Measurements from ENCODE around the gene FSTL1.
A peak's percentile ranks its signal among the peaks of the same experiment; 100 is the strongest.

FSTL1 gene

DNA sequence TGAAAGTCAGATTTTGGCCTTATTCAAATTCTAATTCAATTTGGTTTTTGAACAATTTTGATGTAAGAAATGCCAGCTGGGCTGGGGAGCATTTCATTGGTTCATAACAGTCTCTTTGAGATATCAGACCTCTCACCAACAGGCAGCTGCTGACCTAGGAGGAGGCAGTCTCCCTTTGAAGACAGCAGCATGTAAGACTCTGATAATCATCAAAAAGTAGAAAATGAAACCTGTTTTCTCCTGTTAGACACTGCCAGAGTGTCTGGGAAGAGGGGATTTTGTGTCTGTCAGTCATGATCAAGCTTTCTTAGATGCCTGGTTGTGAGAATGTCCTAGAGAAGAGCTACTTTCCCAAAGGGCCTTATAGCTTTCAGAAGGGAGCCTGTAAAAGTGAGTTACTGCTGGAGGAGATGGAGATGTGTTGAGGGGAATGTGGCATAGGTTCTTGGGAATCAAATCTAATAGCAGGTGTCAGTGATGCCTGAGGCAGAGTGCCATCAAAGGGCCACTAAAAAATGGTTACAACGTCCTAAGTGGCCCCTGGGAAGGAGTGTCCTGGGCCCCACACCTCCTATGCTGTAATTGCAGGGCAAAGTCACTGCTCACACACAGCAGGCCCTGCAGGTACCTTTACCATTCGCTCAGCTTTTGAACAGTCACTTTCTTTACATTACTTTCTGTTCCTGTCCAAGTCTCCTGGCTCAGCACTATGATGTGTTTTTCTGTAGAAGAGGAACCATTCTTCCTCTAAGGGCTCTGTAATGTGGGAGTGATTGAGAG lies 43.1 kb downstream of the FSTL1 start:
- DNase-seq (ENCODE audit: low read depth), result no peak
- TF ChIP-seq, protein P1, sequence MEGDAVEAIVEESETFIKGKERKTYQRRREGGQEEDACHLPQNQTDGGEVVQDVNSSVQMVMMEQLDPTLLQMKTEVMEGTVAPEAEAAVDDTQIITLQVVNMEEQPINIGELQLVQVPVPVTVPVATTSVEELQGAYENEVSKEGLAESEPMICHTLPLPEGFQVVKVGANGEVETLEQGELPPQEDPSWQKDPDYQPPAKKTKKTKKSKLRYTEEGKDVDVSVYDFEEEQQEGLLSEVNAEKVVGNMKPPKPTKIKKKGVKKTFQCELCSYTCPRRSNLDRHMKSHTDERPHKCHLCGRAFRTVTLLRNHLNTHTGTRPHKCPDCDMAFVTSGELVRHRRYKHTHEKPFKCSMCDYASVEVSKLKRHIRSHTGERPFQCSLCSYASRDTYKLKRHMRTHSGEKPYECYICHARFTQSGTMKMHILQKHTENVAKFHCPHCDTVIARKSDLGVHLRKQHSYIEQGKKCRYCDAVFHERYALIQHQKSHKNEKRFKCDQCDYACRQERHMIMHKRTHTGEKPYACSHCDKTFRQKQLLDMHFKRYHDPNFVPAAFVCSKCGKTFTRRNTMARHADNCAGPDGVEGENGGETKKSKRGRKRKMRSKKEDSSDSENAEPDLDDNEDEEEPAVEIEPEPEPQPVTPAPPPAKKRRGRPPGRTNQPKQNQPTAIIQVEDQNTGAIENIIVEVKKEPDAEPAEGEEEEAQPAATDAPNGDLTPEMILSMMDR (conservative IDR thresholded peaks at IDR 0.05; ENCODE audit: control insufficient read depth, insufficient read depth, low read depth, low read length), result no peak
- no peak overlapping the region for H3K4me3 ChIP-seq (ENCODE audit: control insufficient read depth, low read depth, low read length)

DNA sequence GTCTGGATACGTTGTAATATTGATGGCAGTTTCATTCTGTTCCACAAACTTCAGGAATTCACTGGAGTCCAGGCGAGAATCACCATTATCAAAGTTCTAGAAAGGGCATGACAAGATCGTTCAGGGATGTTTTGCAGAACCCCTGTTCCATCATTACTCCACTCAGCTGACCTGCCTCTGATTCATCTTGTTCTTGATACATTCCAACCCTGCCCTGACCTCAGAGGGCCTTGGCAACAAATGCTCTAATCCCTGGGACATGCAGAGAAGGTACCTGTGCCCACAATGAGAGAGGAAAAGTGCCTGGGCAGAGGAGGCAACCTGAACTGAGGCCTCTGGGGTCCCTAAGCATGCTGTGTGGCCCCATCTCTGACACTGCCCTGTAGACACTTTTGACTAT lies 45.9 kb downstream of the FSTL1 start:
- H3K4me3 ChIP-seq (ENCODE audit: control insufficient read depth, low read depth, low read length), result no peak overlapping the region
- DNase-seq (ENCODE audit: low read depth), result peak; percentile 58
- TF ChIP-seq, protein P1 (conservative IDR thresholded peaks at IDR 0.05; ENCODE audit: control insufficient read depth, insufficient read depth, low read depth, low read length), result no peak

DNA sequence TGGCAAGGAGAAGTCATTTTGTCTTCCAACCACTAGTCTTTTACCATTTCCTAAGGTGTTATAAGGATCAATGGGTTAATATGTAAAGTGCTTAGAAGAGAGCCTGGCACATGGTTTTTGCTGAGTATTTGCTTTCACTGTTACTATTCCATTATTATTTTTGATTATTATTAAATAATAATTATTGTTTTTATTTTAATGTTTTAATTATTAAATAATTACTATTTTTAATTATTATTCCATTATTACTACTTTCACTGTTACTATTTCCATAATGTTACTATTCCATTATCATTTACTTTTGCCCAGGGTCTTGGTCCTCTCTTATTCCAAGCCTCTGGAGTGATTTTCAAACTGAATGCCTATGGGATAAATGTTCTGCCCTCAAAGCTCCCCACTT lies 48.5 kb downstream of the FSTL1 start:
- TF ChIP-seq, protein P1 (conservative IDR thresholded peaks at IDR 0.05; ENCODE audit: control insufficient read depth, insufficient read depth, low read depth, low read length), result no peak
- DNase-seq (ENCODE audit: low read depth), result no peak
- H3K4me3 ChIP-seq (ENCODE audit: control insufficient read depth, low read depth, low read length), result no peak overlapping the region

DNA sequence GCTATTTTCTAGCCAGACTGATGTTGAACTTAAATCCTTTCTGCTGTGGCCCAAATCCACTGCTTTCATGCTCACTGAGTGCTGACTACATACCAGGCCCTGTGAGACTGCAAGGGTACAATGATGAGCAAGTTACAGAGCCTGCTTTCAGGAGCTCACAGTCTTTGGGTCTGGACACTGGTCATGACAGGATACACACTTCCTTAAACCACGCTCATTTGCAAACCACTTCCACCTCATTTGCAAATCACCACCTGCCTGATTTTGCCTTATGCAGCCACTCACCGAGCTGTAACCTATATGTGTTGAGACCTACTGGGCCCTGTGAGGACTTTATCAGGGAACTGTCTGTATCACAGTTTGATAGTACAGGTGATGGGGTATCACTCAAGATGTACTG lies 51.4 kb downstream of the FSTL1 start:
- no peak for DNase-seq (ENCODE audit: low read depth)
- TF ChIP-seq, protein P1 (conservative IDR thresholded peaks at IDR 0.05; ENCODE audit: control insufficient read depth, insufficient read depth, low read depth, low read length), result no peak

DNA sequence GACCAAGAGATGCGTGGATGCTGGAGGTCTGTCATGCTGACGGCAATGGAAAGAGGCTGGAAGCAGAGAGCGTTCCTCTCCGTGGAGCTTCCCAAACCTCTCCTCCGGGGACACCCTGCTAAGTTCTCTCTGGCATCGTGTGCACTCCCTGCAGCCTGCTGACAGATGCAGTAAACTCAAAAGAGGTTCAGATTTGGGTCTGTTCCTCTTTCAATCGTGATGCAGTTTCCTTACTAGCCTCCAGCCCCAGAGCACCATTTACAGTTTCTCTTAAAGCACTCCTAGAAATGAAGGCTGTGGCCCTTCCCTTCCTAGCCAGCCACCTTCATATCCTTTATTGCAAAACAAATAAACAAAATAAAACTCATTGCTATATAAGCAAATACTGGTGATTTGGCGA lies 54.3 kb downstream of the FSTL1 start:
- DNase-seq (ENCODE audit: low read depth), result no peak
- TF ChIP-seq, protein P1 (conservative IDR thresholded peaks at IDR 0.05; ENCODE audit: control insufficient read depth, insufficient read depth, low read depth, low read length), result no peak

More for the DNA sequence above, 51.4 kb downstream of the FSTL1 start:
- no peak overlapping the region for H3K4me3 ChIP-seq (ENCODE audit: control insufficient read depth, low read depth, low read length)

DNA sequence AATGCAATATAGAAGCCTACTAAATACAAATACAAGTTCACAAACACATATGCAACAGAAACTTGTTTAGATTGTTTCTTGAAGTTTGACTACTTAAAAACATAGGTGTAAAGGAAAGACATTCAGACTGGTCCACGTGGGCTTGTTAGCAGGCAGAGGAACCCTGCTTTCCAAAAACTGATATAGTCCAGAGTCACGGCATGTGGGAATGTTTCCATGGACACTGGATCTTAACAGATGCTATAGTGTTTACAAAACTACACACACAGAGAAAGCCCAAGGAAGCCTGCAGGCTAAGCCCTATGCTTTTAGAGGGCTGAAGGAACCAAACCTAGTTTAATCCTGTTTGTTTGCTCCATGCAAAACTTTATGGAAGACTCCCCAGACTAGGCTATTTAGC lies 56.4 kb downstream of the FSTL1 start:
- no peak for DNase-seq (ENCODE audit: low read depth)
- TF ChIP-seq, protein P1 (conservative IDR thresholded peaks at IDR 0.05; ENCODE audit: control insufficient read depth, insufficient read depth, low read depth, low read length), result no peak
- H3K4me3 ChIP-seq (ENCODE audit: control insufficient read depth, low read depth, low read length), result no peak overlapping the region

More for the DNA sequence above, 54.3 kb downstream of the FSTL1 start:
- H3K4me3 ChIP-seq (ENCODE audit: control insufficient read depth, low read depth, low read length), result no peak overlapping the region
